Endodermal cell (in vitro differentiated cells): ENCODE results near the gene PIP4P1. TPM values are rescaled to one million over a fixed set of nuclear protein-coding genes. Genes with fewer than 3 reads are reported as not detected.

Experiments used
- DNase-seq: peaks from one replicate; pipeline ENCODE4 v3.0.0-alpha.2; 2017
- H3K27ac ChIP-seq: 2 replicates; pipeline ENCODE4 v1.5.1; 2013; ENCODE audit warnings: mild to moderate bottlenecking, low read depth, low read length, moderate library complexity
- H3K27me3 ChIP-seq: 2 replicates; pipeline ENCODE4 v1.6.1; 2013; ENCODE audit warnings: mild to moderate bottlenecking, low read length, moderate library complexity; ENCODE audit not compliant: insufficient read depth, control insufficient read depth, poor library complexity, severe bottlenecking
- H3K36me3 ChIP-seq: 2 replicates; pipeline ENCODE4 v1.7.0; 2013; ENCODE audit warnings: mild to moderate bottlenecking, low read length, moderate library complexity; ENCODE audit not compliant: control insufficient read depth, insufficient read depth
- H3K4me1 ChIP-seq: one replicate; pipeline ENCODE4 v1.7.0; 2013; ENCODE audit warnings: low read length; ENCODE audit not compliant: control insufficient read depth, insufficient read depth
- H3K4me3 ChIP-seq: 2 replicates; pipeline ENCODE4 v1.5.1; 2013; ENCODE audit warnings: mild to moderate bottlenecking, low read length, moderate library complexity
- H3K9ac ChIP-seq: 2 replicates; pipeline ENCODE4 v1.6.1; 2013; ENCODE audit warnings: mild to moderate bottlenecking, low read length, moderate library complexity; ENCODE audit not compliant: poor library complexity, severe bottlenecking; ENCODE audit errors: extremely low read depth
- H3K9me3 ChIP-seq: 2 replicates; pipeline ENCODE4 v1.6.1; 2013; ENCODE audit warnings: mild to moderate bottlenecking, low read length, moderate library complexity; ENCODE audit not compliant: control insufficient read depth
- H3K27ac Mint-ChIP-seq: 2 replicates; pipeline ENCODE4 v1.8.0; 2020; ENCODE audit warnings: mixed read lengths
- H3K27me3 Mint-ChIP-seq: 2 replicates; pipeline ENCODE4 v1.8.0; 2021; ENCODE audit warnings: mild to moderate bottlenecking, mixed read lengths; ENCODE audit not compliant: insufficient read depth
- H3K36me3 Mint-ChIP-seq: 2 replicates; pipeline ENCODE4 v1.8.0; 2020; ENCODE audit warnings: low read depth, mixed read lengths
- H3K4me1 Mint-ChIP-seq: 2 replicates; pipeline ENCODE4 v1.8.0; 2020; ENCODE audit warnings: mixed read lengths
- H3K4me3 Mint-ChIP-seq: 2 replicates; pipeline ENCODE4 v1.8.0; 2020; ENCODE audit warnings: mild to moderate bottlenecking, moderate library complexity, mixed read lengths
- H3K9me3 Mint-ChIP-seq: 2 replicates; pipeline ENCODE4 v1.8.0; 2020; ENCODE audit warnings: mild to moderate bottlenecking, mixed read lengths
- WGBS, 2 experiments: methylation state at CpG; one replicate each; pipeline versions ENCODE4 v1.1.5 to v1.1.7; 2013; ENCODE audit warnings: missing lambda C conversion rate in 2 of 2, mixed read lengths in 1 of 2; ENCODE audit not compliant: insufficient coverage in 1 of 2, insufficient read length in 1 of 2; 5-methylcytosine and 5-hydroxymethylcytosine counted together
- total RNA-seq, 2 donors: library from RNA; stranded (reverse); fragmentation: NEBNext Ultra II Directional in 1 of 2; extraction: Animal tissue kit (Norgen Biotek cat#: 25700) in 1 of 2; gene quantifications; 2 replicates in 1 of 2; 3 replicates in 1 of 2; pipeline ENCODE4 v1.2.1, GENCODE V29; 2021
- TF ChIP-seq, protein P1 (sequence below): fragments of 200-600 bp; sonication (generic); conservative IDR thresholded peaks from 2 replicates; pipeline ENCODE4 v1.5.0; 2021; ENCODE audit warnings: antibody characterized with exemption, mild to moderate bottlenecking

Gene PIP4P1
- total RNA-seq, 2 donors from 2014 or later = 32.1 to 38.1 TPM

- Histone ChIP-seq H3K4me1 (peaks cover 9% of the 10 kb centered on the region), H3K9me3 (no peaks in the 10 kb centered on the region), H3K4me3 (no peak overlapping the region), H3K9ac (no peak overlapping the region), H3K27ac (no peak overlapping the region), H3K36me3 (no peaks in the 10 kb centered on the region), H3K27me3 (no peaks in the 10 kb centered on the region)
- Mint-ChIP-seq H3K9me3 (no peaks in the 10 kb centered on the region), H3K4me3 (no peak overlapping the region), H3K27me3 (no peaks in the 10 kb centered on the region), H3K36me3 (no peaks in the 10 kb centered on the region), H3K4me1 (peaks cover 29% of the 10 kb centered on the region), H3K27ac (no peak overlapping the region)
- WGBS, 2 experiments = 100% methylated on average over 1 of the region's 1 CpG
- no peak for DNase-seq
- TF ChIP-seq, protein P1, sequence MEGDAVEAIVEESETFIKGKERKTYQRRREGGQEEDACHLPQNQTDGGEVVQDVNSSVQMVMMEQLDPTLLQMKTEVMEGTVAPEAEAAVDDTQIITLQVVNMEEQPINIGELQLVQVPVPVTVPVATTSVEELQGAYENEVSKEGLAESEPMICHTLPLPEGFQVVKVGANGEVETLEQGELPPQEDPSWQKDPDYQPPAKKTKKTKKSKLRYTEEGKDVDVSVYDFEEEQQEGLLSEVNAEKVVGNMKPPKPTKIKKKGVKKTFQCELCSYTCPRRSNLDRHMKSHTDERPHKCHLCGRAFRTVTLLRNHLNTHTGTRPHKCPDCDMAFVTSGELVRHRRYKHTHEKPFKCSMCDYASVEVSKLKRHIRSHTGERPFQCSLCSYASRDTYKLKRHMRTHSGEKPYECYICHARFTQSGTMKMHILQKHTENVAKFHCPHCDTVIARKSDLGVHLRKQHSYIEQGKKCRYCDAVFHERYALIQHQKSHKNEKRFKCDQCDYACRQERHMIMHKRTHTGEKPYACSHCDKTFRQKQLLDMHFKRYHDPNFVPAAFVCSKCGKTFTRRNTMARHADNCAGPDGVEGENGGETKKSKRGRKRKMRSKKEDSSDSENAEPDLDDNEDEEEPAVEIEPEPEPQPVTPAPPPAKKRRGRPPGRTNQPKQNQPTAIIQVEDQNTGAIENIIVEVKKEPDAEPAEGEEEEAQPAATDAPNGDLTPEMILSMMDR = no peak
These were observed 41.8 kb downstream of the PIP4P1 start for GRCh38 chr14:20419419-20419818.

DNA sequence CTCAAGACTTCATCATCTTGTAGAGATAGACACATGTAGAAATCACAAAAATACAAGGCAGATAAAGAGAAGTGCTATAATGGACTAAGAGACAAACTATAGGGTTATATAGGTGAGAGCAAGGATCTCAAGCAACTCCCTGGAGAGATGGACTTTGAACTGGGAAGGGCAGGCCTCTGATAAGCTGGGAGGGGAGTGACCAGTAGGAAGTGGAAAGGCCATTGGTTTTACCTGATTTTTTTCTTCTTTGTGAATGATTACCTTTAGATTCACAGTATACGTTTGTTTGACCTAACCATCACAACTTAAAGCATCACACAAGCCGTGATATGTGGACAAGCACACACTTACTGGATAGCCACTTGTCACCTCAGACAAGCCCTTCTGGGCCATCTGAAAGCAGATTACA, 42.7 kb downstream of the PIP4P1 start:
- H3K9me3 ChIP-seq = no peaks in the 10 kb centered on the region
- TF ChIP-seq, protein P1 = no peak
- H3K4me1 ChIP-seq = peaks cover 9% of the 10 kb centered on the region
- H3K27me3 Mint-ChIP-seq = no peaks in the 10 kb centered on the region
- H3K27ac Mint-ChIP-seq = peak overlapping the region; percentile 13
- H3K4me3 ChIP-seq = no peak overlapping the region
- WGBS, 2 experiments = 84 to 89% methylated on average over 2 of the region's 2 CpGs
- no peak overlapping the region for H3K27ac ChIP-seq
- H3K27me3 ChIP-seq = no peaks in the 10 kb centered on the region
- H3K9me3 Mint-ChIP-seq = no peaks in the 10 kb centered on the region
- H3K9ac ChIP-seq = no peak overlapping the region
- no peak overlapping the region for H3K4me3 Mint-ChIP-seq
- H3K36me3 Mint-ChIP-seq = no peaks in the 10 kb centered on the region
- peaks cover 33% of the 10 kb centered on the region for H3K4me1 Mint-ChIP-seq
- no peaks in the 10 kb centered on the region for H3K36me3 ChIP-seq
- no peak for DNase-seq

DNA sequence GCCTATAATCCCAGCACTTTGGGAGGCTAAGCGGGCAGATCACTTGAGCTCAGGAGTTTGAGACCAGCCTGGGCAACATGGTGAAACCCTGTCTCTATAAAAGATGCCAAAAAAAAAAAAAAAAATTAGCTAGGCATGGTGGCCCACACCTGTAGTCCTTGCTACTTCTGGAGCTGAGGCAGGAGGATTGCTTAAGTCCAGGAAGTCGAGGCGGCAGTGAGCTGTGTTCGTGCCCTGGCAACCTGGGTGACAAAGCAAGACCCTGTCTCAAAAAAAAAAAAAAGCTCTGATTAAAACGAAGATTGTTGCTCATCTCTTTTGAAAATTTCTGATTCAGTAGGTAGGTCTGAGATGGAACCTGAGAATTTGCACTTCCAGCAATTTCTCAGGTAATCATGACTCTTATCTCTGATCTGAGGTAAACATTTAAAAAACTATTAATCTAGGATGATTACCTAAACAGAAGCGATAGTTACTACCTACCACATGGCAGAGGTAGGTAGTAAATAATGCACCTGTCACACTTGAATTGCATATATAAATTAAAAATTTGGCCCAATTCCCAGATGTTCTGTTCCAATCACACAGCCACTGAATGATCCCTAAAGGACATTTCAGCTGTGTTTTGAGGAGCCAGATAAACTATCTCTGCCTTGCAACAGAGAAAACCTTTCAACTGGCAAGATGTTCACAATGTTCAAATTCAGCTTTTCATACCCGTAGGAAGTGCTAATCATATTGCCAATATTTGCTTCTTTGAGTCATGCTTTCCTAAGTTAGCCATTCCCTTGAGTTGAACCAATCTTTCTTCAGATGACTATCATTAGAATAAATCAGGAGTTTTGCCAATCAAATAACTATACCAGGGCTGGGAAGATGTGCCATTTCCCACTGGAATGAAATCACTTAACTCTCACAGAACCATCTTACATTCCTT, 43.7 kb downstream of the PIP4P1 start:
- no peaks in the 10 kb centered on the region for H3K36me3 ChIP-seq
- TF ChIP-seq, protein P1 = no peak
- no peak overlapping the region for H3K9ac ChIP-seq
- H3K9me3 ChIP-seq = no peaks in the 10 kb centered on the region
- 91 to 99% methylated on average over 6 to 7 of the region's 7 CpGs for WGBS, 2 experiments
- H3K4me1 Mint-ChIP-seq = peaks cover 28% of the 10 kb centered on the region
- no peak overlapping the region for H3K4me3 Mint-ChIP-seq
- no peak overlapping the region for H3K27ac Mint-ChIP-seq
- DNase-seq = no peak
- H3K27me3 Mint-ChIP-seq = no peaks in the 10 kb centered on the region
- peaks cover 9% of the 10 kb centered on the region for H3K4me1 ChIP-seq
- no peak overlapping the region for H3K27ac ChIP-seq
- no peaks in the 10 kb centered on the region for H3K9me3 Mint-ChIP-seq
- H3K4me3 ChIP-seq = no peak overlapping the region
- H3K36me3 Mint-ChIP-seq = no peaks in the 10 kb centered on the region
- H3K27me3 ChIP-seq = no peaks in the 10 kb centered on the region
